Measurements from ENCODE around the gene POLRMT. TPM values are rescaled to one million over a fixed set of nuclear protein-coding genes. Genes with fewer than 3 reads are reported as not detected.
A peak's percentile ranks its signal among the peaks of the same experiment; 100 is the strongest.
"Not testable (repeated sequence)": the region's sequence is repeated elsewhere in the genome, so short reads cannot be mapped to it uniquely, and the experiment has no call there.

Gene POLRMT
- total and polyA plus RNA-seq, 12 donors: 26.3 to 371 (median 43.8) TPM

DNA sequence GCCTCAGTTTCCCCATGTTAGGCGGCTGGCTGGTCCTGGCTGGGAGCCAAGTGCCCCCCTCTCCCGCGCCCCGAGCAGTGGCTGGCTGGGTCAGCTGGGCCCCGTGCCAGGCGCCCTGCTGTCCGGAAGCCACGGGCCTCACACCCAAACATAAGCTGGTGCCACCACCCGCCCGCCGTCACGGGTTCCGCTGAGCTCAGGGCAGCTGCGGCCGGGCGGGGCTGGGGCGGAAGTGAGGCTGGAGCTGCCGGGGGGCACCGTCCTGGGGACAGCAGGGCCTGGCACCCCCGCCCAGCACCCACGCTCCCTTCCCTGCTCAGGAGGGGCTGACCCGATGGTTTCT lies 24.4 kb downstream of the POLRMT start:
- TF ChIP-seq, protein P1, sequence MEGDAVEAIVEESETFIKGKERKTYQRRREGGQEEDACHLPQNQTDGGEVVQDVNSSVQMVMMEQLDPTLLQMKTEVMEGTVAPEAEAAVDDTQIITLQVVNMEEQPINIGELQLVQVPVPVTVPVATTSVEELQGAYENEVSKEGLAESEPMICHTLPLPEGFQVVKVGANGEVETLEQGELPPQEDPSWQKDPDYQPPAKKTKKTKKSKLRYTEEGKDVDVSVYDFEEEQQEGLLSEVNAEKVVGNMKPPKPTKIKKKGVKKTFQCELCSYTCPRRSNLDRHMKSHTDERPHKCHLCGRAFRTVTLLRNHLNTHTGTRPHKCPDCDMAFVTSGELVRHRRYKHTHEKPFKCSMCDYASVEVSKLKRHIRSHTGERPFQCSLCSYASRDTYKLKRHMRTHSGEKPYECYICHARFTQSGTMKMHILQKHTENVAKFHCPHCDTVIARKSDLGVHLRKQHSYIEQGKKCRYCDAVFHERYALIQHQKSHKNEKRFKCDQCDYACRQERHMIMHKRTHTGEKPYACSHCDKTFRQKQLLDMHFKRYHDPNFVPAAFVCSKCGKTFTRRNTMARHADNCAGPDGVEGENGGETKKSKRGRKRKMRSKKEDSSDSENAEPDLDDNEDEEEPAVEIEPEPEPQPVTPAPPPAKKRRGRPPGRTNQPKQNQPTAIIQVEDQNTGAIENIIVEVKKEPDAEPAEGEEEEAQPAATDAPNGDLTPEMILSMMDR (IDR thresholded peaks at IDR 0.05): no peak
- no peak for TF ChIP-seq POLR2A (IDR thresholded peaks at IDR 0.05)
- WGBS, 4 donors: 20 to 100% (median 59%) methylated on average over 1 to 22 of the region's 22 CpGs
- no peaks in the 10 kb centered on the region for H3K27me3 ChIP-seq
- no peaks in the 10 kb centered on the region for H3K36me3 ChIP-seq (replicated peaks in 1 of 2)
- H3K4me3 ChIP-seq: no peak overlapping the region
- intact Hi-C loops (cut with DNase I): no loop called here
- peaks cover 14 to 15% of the 10 kb centered on the region in 2 donors for H3K4me1 ChIP-seq (replicated peaks in 1 of 2)
- DNase-seq: peak in 2 of 7 donors; percentile 52 to 53
- no peaks in the 10 kb centered on the region for H3K9me3 ChIP-seq (replicated peaks in 1 of 3)
- H3K27ac ChIP-seq: peak overlapping the region in 1 of 5 donors; percentile 58

DNA sequence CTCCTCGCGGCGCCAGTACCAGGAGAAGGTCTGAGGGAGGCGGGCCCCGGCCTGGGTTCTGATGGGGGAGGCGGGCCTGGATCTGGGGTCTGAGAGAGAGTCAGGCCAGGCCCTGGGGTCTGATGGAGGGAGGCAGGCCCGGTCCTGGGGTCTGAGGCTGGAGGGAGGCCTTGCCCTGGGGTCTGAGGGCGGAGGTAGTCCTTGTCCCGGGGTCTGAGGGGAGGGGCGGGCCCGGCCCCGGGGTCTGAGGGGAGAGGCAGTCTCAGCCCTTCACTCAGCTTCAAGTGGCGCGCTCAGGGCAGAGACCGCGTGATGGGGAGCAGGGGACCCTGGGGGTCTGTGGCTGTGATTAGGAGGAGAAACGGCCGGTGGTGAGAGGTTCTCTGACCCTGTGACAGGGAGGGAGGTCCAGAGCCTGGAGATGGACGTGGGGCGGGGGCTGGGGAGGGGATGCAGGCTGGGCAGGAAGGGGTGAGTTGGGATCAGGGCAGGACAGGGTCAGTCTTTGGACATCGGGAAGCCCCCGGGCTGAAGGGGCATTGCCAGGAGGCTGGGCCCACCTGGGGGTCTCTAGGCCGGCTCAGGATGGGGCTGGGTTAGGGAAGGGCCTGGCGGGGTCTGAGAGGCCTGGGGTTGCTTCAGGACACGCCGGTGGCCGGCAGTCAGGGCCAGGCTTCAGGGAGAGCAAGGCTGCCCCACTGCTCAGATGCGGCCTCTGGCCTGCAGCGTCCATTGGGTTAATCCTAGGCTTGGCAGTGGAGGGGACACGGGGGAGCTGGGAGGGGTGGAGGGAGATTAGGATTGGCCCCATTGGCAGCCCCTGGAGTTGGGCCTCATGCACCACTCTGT lies 25.0 kb downstream of the POLRMT start:
- intact Hi-C loops (cut with DNase I): no loop called here
- no peaks in the 10 kb centered on the region for H3K9me3 ChIP-seq (replicated peaks in 1 of 3)
- no peak for TF ChIP-seq POLR2A (IDR thresholded peaks at IDR 0.05)
- TF ChIP-seq, protein P1 (IDR thresholded peaks at IDR 0.05): no peak
- no peak for DNase-seq
- H3K36me3 ChIP-seq (replicated peaks in 1 of 2): no peaks in the 10 kb centered on the region
- no peak overlapping the region for H3K4me3 ChIP-seq
- WGBS, 4 donors: 75 to 86% (median 83%) methylated on average over 17 to 30 of the region's 30 CpGs
- H3K4me1 ChIP-seq (replicated peaks in 1 of 2): peaks cover 14 to 15% of the 10 kb centered on the region in 2 donors
- no peaks in the 10 kb centered on the region for H3K27me3 ChIP-seq
- H3K27ac ChIP-seq: no peak overlapping the region

DNA sequence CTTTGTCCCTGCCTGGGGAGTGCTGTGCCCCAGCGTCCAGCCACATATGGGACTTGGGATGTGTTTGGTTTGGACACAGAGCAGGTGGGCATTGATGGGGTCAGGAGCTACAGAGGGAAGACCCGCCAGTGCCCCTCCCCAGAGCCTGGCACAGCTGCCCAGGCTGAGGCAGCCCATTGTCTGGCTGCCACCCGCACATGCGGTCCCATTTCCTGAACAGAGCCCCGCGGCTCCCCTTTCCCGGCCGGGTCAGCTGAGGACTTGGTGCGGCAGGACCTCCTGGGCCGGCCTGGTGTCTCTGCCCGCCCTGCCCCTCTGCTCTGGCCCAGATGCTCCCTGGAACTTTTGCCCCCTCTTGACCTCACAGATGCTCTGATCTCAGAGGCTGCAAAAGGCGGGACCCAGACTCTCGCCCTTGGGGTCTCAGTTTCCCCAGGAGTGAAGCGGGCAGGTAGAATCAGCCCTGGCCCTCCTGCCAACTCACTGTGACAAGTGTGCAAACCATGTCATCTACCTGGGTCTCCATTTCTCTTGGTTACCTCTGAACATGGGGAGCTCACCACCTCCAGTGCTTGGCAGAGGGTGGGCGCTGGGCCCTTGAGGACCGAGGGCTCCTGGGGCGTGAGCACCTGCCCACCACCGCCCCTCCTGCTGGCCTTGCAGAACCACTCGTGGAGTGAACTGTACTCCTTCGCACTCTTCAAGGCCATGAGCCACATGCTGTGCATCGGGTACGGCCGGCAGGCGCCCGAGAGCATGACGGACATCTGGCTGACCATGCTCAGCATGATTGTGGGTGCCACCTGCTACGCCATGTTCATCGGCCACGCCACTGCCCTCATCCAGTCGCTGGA lies 25.8 kb downstream of the POLRMT start:
- Histone ChIP-seq H3K36me3 (replicated peaks in 1 of 2) (no peaks in the 10 kb centered on the region), H3K4me1 (replicated peaks in 1 of 2) (peaks cover 14 to 15% of the 10 kb centered on the region in 2 donors), H3K9me3 (replicated peaks in 1 of 3) (no peaks in the 10 kb centered on the region), H3K4me3 (no peak overlapping the region), H3K27ac (no peak overlapping the region), H3K27me3 (no peaks in the 10 kb centered on the region)
- DNase-seq: no peak
- TF ChIP-seq POLR2A (IDR thresholded peaks at IDR 0.05): no peak
- TF ChIP-seq, protein P1 (IDR thresholded peaks at IDR 0.05): no peak
- intact Hi-C loops (cut with DNase I): no loop called here
- WGBS, 4 donors: 85 to 89% (median 87%) methylated on average over 9 to 30 of the region's 30 CpGs

DNA sequence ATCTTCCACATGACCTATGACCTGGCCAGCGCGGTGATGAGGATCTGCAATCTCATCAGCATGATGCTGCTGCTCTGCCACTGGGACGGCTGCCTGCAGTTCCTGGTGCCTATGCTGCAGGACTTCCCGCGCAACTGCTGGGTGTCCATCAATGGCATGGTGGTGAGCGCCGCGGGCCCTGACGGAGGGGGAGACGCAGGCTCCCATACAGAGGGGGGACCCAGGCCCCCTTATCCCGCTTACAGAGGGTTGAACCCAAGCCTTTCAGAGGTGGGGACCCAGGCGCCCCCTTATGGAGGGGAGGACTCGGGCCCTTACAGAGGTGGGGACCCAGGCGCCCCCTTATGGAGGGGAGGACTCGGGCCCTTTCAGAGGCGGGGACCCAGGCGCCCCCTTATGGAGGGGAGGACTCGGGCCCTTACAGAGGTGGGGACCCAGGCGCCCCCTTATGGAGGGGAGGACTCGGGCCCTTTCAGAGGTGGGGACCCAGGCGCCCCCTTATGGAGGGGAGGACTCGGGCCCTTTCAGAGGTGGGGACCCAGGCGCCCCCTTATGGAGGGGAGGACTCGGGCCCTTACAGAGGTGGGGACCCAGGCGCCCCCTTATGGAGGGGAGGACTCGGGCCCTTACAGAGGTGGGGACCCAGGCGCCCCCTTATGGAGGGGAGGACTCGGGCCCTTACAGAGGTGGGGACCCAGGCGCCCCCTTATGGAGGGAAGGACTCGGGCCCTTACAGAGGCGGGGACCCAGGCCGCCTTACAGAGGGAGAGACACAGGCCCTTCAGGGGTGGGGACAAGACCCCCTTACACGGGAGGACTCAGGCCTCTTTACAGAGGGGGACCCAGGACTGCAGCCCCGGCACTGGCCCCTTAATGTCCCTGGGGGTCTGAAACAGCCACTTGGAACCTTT lies 28.0 kb downstream of the POLRMT start:
- H3K9me3 ChIP-seq (replicated peaks in 1 of 3); H3K36me3 ChIP-seq (replicated peaks in 1 of 2); H3K27me3 ChIP-seq; H3K27ac ChIP-seq; H3K4me3 ChIP-seq; H3K4me1 ChIP-seq (replicated peaks in 1 of 2); intact Hi-C loops (cut with DNase I); DNase-seq: not testable (repeated sequence)
- WGBS, 4 donors: 72 to 100% (median 91%) methylated on average over 1 to 30 of the region's 34 CpGs

All from adrenal gland (tissue), 12 donors.